Stimulated activated naive CD8-positive, alpha-beta T cell treated with anti-CD3 and anti-CD28 coated beads, Interleukin-15, Interleukin-2, amounts not matched to agents 100 U/mL and 50 U/mL, for 24 hours (primary cell): ENCODE data around the gene NPY4R2.
"Not testable (repeated sequence)": the region's sequence is repeated elsewhere in the genome, so short reads cannot be mapped to it uniquely, and the experiment has no call there.

Source experiments
- ATAC-seq: fragments of 150-1000 bp; cut with Tn5 transposase; one replicate; pipeline ENCODE4 v1.10.0; 2021
- DNase-seq: peaks from one replicate; pipeline ENCODE4 v3.0.0; 2021

The NPY4R2 gene

GRCh38 chr10:47932824-47933223 lies 14.4 kb downstream of the NPY4R2 start:
- ATAC-seq, DNase-seq: not testable (repeated sequence)

GRCh38 chr10:47933462-47933861 lies 15.0 kb downstream of the NPY4R2 start:
- not testable (repeated sequence) for ATAC-seq

DNA sequence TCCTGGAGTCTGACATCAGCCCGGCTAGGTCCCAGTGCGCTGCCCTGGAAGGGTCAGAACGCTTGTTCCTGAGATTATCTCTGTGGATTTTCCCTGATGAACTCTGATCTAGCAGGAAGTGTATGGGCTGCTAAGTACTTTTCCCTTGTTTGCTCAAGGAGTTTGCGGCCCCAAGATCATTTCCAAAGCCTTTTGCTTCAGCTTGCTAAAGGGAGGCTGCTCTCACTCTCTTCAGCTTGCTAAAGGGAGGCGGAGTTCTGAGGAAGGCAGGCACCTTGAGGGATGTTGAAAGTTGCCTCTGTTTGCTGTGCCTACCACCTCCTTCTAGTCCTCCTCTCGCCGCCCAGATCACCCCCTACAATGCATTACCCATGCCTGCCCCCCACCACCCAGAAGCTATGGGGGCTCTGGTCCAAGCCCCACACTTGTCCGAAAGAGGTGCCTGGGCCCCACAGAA lies 18.3 kb downstream of the NPY4R2 start:
- ATAC-seq, DNase-seq: not testable (repeated sequence)

More at GRCh38 chr10:47933462-47933861, 15.0 kb downstream of the NPY4R2 start:
- not testable (repeated sequence) for DNase-seq

DNA sequence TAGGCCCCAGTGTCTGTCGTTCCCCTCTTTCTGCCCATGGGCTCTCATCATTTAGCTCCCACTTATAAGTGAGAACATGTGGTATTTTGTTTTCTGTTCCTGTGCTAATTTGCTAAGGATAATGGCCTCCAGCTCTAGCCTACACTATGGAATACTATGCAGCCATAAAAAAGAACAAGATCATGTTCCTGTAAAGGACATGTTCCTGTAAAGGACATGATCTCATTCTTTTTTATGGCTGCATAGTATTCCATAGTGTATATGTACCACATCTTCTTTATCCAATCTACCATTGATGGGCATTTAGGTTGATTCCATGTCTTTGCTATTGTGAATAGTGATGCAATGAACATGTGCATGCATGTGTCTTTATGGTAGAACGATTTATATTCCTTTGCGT lies 19.2 kb downstream of the NPY4R2 start:
- ATAC-seq = not testable (repeated sequence)

GRCh38 chr10:47940821-47941220 lies 22.4 kb downstream of the NPY4R2 start:
- not testable (repeated sequence) for ATAC-seq

More for the DNA sequence above, 19.2 kb downstream of the NPY4R2 start:
- DNase-seq = not testable (repeated sequence)

GRCh38 chr10:47941379-47941778 lies 22.9 kb downstream of the NPY4R2 start:
- not testable (repeated sequence) for ATAC-seq, DNase-seq

More at GRCh38 chr10:47940821-47941220, 22.4 kb downstream of the NPY4R2 start:
- DNase-seq = not testable (repeated sequence)

GRCh38 chr10:47942351-47943019 lies 24.0 kb downstream of the NPY4R2 start:
- not testable (repeated sequence) for ATAC-seq, DNase-seq

GRCh38 chr10:47943328-47943727 lies 24.9 kb downstream of the NPY4R2 start:
- not testable (repeated sequence) for ATAC-seq, DNase-seq

DNA sequence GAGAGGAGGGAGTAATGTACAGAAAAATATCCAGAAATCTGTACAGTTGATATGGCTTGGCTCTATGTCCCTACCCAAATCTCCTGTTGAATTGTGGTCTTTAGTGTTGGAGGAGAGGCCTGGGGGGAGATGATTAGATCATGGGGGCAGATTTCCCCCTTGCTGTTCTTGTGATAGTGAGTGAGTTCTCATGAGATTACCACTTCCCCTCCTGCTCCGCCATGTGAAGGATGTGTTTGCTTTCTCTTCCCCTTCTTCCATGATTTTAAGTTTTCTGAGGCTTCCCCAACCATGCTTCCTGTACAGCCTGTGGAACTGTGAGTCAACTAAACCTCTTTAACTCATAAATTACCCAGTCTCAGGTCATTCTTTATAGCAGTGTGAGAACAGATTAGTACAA lies 29.0 kb downstream of the NPY4R2 start:
- not testable (repeated sequence) for ATAC-seq, DNase-seq

- DNase-seq, ATAC-seq: not testable (repeated sequence)
Observed at GRCh38 chr10:47957158-47957557, 38.7 kb downstream of the NPY4R2 start.

DNA sequence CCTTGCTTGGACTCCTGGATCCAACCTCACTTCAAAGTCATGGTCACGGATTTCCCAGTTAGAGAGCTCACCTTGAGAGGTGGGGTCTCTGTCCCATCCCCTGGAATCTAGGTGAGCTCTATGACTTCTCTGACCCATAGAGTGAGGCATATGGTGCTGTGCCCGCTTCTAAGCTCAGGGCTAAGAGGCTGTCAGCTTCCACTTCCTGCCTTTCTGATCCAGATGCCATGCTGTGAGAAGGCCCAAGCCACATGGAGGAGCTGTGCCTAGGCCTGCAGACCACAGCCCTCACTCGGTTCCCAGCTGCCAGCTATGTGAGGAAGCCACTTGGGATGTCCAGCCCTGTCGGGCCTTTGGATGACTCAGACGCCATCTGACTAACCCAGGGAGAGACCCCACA lies 41.2 kb downstream of the NPY4R2 start:
- ATAC-seq, DNase-seq: not testable (repeated sequence)

DNA sequence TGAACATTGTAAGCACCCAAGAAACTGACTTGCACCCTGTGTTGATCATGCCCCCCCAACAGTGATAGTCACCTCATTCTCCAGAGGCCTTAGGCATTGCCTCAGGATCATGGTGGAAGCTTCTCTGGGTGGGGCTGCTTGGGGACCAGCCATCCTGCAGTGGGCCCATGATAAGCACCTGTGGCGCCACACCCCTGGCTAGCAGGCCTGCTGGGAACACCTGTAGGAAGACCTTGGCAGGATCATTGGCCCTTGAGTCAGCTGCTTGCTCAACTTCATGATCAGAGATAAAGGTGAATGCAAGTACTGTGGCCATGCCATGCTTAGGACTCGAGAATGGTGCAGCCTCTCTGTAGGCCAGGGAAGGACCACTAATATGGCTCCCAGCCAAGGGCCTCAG lies 42.2 kb downstream of the NPY4R2 start:
- DNase-seq, ATAC-seq: not testable (repeated sequence)

DNA sequence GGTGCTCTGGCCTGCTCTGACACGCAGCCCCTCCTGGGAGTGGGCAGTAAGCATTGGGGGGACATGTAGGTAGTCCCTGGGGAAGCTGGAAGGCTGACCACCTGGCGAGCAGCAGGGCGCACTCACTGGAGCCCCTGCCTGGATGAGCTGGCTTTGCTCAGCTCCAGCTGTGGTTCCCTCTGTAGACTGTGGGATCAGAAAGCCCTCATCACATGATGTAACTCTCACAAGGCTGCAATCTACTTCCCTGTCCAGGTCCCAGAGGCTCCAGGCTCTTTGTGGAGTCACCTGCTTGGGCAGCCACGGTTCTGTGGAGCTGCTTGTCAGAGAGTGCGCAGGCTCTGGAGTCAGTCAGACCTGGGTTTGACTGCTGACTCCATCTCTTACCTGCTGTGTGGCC lies 44.3 kb downstream of the NPY4R2 start:
- ATAC-seq, DNase-seq: not testable (repeated sequence)

DNA sequence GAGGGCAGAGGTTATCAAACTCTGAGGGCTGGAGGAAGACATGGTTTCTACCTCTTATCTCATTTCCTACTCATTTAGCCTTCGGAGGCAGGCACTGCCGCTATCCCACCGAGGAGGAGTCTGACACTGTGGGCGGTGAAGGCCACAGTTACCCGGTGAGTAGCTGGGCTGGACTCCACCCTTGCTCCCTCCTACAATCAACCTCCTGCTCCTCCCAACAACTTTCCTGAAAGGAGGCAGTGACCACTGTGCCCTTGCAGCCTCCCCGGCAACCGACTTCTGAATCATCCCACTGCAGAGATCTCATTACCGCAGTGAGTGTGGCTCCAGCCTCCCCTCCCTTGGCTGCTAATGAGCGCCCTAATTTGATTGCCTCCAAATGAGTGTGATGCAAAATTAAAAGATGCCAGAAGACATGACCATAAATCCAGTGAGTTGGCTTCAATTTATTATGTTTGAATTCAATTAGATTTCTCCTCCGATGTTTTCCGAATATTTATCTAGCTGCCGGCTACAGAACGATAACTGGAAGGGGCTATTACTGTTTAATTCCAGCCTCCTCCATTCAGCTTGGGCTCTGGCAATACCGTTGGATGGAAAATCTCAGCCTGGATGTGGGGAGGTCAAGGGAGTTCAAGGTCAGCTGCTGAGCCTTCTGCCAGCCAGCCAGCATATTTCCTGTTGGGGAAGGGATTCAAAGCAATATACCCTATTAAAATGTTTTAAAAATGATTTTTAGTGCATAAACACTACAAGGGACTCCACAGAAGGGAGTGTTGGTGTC lies 46.0 kb downstream of the NPY4R2 start:
- not testable (repeated sequence) for ATAC-seq, DNase-seq

DNA sequence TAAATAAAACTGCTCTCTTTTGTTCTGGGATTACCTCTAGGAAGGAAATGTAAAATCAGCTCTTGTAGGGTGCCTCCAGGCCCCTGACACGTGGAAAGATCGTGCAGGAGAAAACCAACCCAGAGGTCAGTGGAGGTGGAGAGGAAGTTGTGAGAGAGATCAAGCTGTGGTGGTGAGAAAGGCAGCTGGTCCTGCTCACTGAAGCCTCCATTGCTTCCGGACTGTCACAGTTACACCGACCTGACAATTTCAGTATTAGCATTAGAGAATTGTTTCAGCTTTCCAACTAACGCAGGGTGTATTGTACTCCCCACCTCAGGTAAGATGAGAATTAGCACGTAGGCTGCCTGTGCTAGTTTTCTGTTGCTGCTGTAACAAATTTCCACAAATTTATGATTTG lies 50.5 kb downstream of the NPY4R2 start:
- not testable (repeated sequence) for ATAC-seq, DNase-seq

GRCh38 chr10:47970047-47970446 lies 51.6 kb downstream of the NPY4R2 start:
- not testable (repeated sequence) for DNase-seq, ATAC-seq

DNA sequence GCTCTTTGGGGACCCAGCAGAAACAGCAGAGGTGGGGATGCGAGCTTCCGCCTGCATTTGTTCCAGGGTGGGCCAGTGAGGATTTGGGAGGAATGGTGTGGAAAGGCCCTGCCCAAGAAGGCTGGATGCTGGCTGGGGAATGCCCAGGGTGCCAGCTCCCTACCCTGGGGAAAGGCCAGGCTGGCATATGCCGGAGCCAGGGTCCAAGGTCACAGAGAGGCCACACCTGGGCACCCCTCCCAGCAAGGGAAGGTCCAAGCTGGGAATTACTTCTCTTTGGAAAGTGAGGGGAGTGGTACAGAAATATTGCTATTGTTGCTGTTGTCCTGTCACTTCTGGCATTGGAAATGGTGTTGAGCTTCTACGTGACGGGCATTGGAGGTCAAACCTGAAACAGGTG lies 53.1 kb downstream of the NPY4R2 start:
- DNase-seq, ATAC-seq: not testable (repeated sequence)

- DNase-seq, ATAC-seq: not testable (repeated sequence)
Observed at GRCh38 chr10:47972077-47972476, 53.6 kb downstream of the NPY4R2 start.
